ENCODE data around the gene TYSND1.

DNA sequence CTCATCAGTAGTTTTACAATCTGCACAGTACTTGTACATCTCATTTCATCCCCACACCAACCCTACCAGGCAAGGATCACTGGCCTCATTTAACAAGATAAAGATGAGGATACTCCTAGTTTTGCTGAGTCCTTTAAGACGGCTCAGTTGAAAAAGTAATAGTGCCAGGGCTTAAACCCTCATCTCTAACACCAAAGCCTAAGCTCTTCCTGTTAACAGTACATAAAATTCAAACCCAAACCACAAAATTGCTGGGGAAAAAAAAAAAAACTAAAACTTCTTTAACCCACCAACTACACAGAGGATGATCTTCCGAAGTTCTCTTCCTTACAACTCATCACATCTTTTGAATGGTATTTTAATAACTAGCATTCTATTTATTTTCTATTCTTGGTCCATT is 22.5 kb upstream of the TYSND1 start:
- TF ChIP-seq, protein P1, sequence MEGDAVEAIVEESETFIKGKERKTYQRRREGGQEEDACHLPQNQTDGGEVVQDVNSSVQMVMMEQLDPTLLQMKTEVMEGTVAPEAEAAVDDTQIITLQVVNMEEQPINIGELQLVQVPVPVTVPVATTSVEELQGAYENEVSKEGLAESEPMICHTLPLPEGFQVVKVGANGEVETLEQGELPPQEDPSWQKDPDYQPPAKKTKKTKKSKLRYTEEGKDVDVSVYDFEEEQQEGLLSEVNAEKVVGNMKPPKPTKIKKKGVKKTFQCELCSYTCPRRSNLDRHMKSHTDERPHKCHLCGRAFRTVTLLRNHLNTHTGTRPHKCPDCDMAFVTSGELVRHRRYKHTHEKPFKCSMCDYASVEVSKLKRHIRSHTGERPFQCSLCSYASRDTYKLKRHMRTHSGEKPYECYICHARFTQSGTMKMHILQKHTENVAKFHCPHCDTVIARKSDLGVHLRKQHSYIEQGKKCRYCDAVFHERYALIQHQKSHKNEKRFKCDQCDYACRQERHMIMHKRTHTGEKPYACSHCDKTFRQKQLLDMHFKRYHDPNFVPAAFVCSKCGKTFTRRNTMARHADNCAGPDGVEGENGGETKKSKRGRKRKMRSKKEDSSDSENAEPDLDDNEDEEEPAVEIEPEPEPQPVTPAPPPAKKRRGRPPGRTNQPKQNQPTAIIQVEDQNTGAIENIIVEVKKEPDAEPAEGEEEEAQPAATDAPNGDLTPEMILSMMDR (IDR thresholded peaks at IDR 0.05) = no peak
- no peak for TF ChIP-seq POLR2A (IDR thresholded peaks at IDR 0.05; ENCODE audit: low read length)
- TF ChIP-seq EP300 (IDR thresholded peaks at IDR 0.05) = no peak
- TF ChIP-seq RCOR1 (IDR thresholded peaks at IDR 0.05; ENCODE audit: low read depth, low read length) = no peak
- no peak for TF ChIP-seq RAD21 (conservative IDR thresholded peaks at IDR 0.05 in 1 of 2, IDR thresholded peaks at IDR 0.05 in 1 of 2)
- no peak for TF ChIP-seq CEBPB (IDR thresholded peaks at IDR 0.05)
- TF ChIP-seq SMC3 (IDR thresholded peaks at IDR 0.05) = no peak
- TF ChIP-seq CHD4 (IDR thresholded peaks at IDR 0.05; ENCODE audit: borderline replicate concordance) = no peak

All from A549 (cell line).